HepG2 (cell line): ENCODE data around the gene CTNND2. TPM values are rescaled to one million over a fixed set of nuclear protein-coding genes. Genes with fewer than 3 reads are reported as not detected.

Experiments used
- ATAC-seq: fragments of 200-7000 bp; cut with Tn5 transposase; 3 replicates; pipeline ENCODE4 v1.9.1; 2020; ENCODE audit warnings: mild to moderate bottlenecking, moderate library complexity
- BruUV-seq: library from RNA; stranded (reverse); fragments of 400-500 nt; replicated peaks from 2 replicates; lab custom pipeline; 2021; lab: Mats Ljungman, UMichigan
- CTCF ChIA-PET: fragments of 300-600 bp; formaldehyde crosslinking; extraction: SDS; loops from one replicate; lab custom pipeline; 2021; ENCODE audit warnings: low total read pairs, inconsistent platforms, low intra/inter-chr PET ratio; lab: Yijun Ruan, JAX
- POLR2A ChIA-PET: fragments of 350-600 bp; sonication (Branson Sonifier 250); formaldehyde crosslinking; loops from one replicate; lab custom pipeline; 2020; ENCODE audit warnings: antibody characterized with exemption, inconsistent platforms; lab: Yijun Ruan, JAX
- DNase-seq: peaks from one replicate; pipeline ENCODE4 v3.0.0-alpha.2; 2015; ENCODE audit warnings: low spot score
- FAIRE-seq: peaks from 3 replicates; lab custom pipeline; 2011; peaks lifted over from hg19 to GRCh38; lab: Jason Lieb, UNC
- H2AFZ ChIP-seq: one replicate; pipeline ENCODE4 v1.6.1; 2011; ENCODE audit warnings: low read length, inconsistent platforms
- H3K27ac ChIP-seq: fragments of 300-600 bp; 3 replicates; pipeline ENCODE4 v1.8.0; 2011; ENCODE audit warnings: mixed run types, mild to moderate bottlenecking, mixed read lengths, low read length, inconsistent platforms; ENCODE audit not compliant: insufficient read depth; ENCODE audit errors: extremely low read length
- H3K27me3 ChIP-seq, 2 experiments: fragments of 200-600 bp in 1 of 2; 2 replicates in 1 of 2; 3 replicates in 1 of 2; pipeline versions ENCODE4 v1.6.0 to v1.8.0; 2011; ENCODE audit warnings: low read length in 2 of 2, mild to moderate bottlenecking in 2 of 2, moderate library complexity in 2 of 2, inconsistent platforms in 1 of 2; ENCODE audit not compliant: insufficient read depth in 2 of 2, control insufficient read depth in 1 of 2
- H3K36me3 ChIP-seq, 2 experiments: fragments of 200-600 bp in 1 of 2; replicated peaks in 1 of 2; 2 replicates in 1 of 2; 3 replicates in 1 of 2; pipeline versions ENCODE4 v1.5.1 to v1.8.0; 2011; ENCODE audit warnings: low read length in 2 of 2, inconsistent platforms in 1 of 2; ENCODE audit not compliant: insufficient read depth in 2 of 2, control insufficient read depth in 1 of 2
- H3K4me1 ChIP-seq: 2 replicates; pipeline ENCODE4 v1.5.1; 2012; ENCODE audit warnings: low read length, inconsistent platforms; ENCODE audit not compliant: insufficient read depth
- H3K4me2 ChIP-seq: 2 replicates; pipeline ENCODE4 v1.6.0; 2011; ENCODE audit warnings: low read depth, low read length, inconsistent platforms
- H3K4me3 ChIP-seq, 3 experiments: fragments of 200-600 bp in 1 of 3; sonication (generic), shearing (Covaris generic) in 1 of 3; replicated peaks in 1 of 3; 2 replicates each; pipeline ENCODE4 v1.5.1; 2011 to 2016; ENCODE audit warnings: low read length in 3 of 3, inconsistent platforms in 2 of 3, low read depth in 2 of 3, mild to moderate bottlenecking in 2 of 3, control low read depth in 1 of 3, mixed read lengths in 1 of 3; ENCODE audit not compliant: insufficient read depth in 1 of 3
- H3K79me2 ChIP-seq: one replicate; pipeline ENCODE4 v1.6.1; 2011; ENCODE audit warnings: low read length, inconsistent platforms; ENCODE audit not compliant: insufficient read depth
- H3K9ac ChIP-seq: 2 replicates; pipeline ENCODE4 v1.6.0; 2011; ENCODE audit warnings: mild to moderate bottlenecking, low read depth, low read length, inconsistent platforms; ENCODE audit not compliant: insufficient read depth
- H3K9me3 ChIP-seq: 2 replicates; pipeline ENCODE4 v1.5.1; 2012; ENCODE audit warnings: mild to moderate bottlenecking, low read length
- H4K20me1 ChIP-seq: 2 replicates; pipeline ENCODE4 v1.6.0; 2011; ENCODE audit warnings: inconsistent platforms, mild to moderate bottlenecking, low read length, moderate library complexity; ENCODE audit not compliant: insufficient read depth
- CAMTA2 ChIP-seq: sonication (generic); formaldehyde crosslinking; IDR thresholded peaks from 2 replicates; pipeline ENCODE4 v1.4.0; 2020; ENCODE audit warnings: mild to moderate bottlenecking, missing genetic modification reagents, borderline replicate concordance
- CBX5 ChIP-seq: sonication (generic); formaldehyde crosslinking; IDR thresholded peaks from 2 replicates; pipeline ENCODE4 v1.4.0; 2020; ENCODE audit warnings: missing genetic modification reagents, borderline replicate concordance
- KAT2B ChIP-seq: fragments of 150-350 bp; IDR thresholded peaks from 2 replicates; pipeline ENCODE4 v1.6.1; 2014; ENCODE audit warnings: low read depth, low read length, borderline replicate concordance
- MBNL3 ChIP-seq: fragments of 250-450 bp; sonication (Bioruptor Pico); conservative IDR thresholded peaks from 2 replicates; pipeline ENCODE4 v1.8.0; 2022; ENCODE audit warnings: mild to moderate bottlenecking, inconsistent platforms
- MEIS1 ChIP-seq: sonication (generic); formaldehyde crosslinking; IDR thresholded peaks from 2 replicates; pipeline ENCODE4 v1.9.0; 2021; ENCODE audit warnings: mild to moderate bottlenecking, missing genetic modification reagents, moderate library complexity, borderline replicate concordance
- NFIB ChIP-seq: sonication (generic); formaldehyde crosslinking; IDR thresholded peaks from 2 replicates; pipeline ENCODE4 v1.9.0; 2021; ENCODE audit warnings: missing genetic modification reagents, mild to moderate bottlenecking, borderline replicate concordance
- TOE1 ChIP-seq: sonication (generic); formaldehyde crosslinking; IDR thresholded peaks from 2 replicates; pipeline ENCODE4 v1.4.0; 2020; ENCODE audit warnings: mild to moderate bottlenecking, missing genetic modification reagents
- ZNF451 ChIP-seq: sonication (generic); formaldehyde crosslinking; IDR thresholded peaks from 2 replicates; pipeline ENCODE4 v1.5.0; 2020; ENCODE audit warnings: mild to moderate bottlenecking, missing genetic modification reagents
- ZZZ3 ChIP-seq: sonication (generic); formaldehyde crosslinking; IDR thresholded peaks from 2 replicates; pipeline ENCODE4 v1.4.0; 2020; ENCODE audit warnings: missing genetic modification reagents, mild to moderate bottlenecking, borderline replicate concordance
- WGBS: methylation state at CpG from one replicate; pipeline ENCODE4 v1.1.6; 2017; ENCODE audit warnings: low lambda C conversion rate; 5-methylcytosine and 5-hydroxymethylcytosine counted together
- in situ Hi-C: cut with HindIII; loops from 2 replicates; pipeline ENCODE4 v1.10.0; 2017; ENCODE audit warnings: low pct_unique_long_range_greater_than_20kb; ENCODE audit not compliant: extremely low pct_ligation_motif_present
- intact Hi-C: fragments of 100-400 bp; cut with micrococcal nuclease; formaldehyde crosslinking; loops from one replicate; pipeline ENCODE4 v1.10.0; 2022; ENCODE audit not compliant: unreplicated experiment
- polyA plus RNA-seq, 8 experiments: library from polyadenylated mRNA; depleted of rRNA in 3 of 8; stranded (reverse) in 7 of 8; unstranded in 1 of 8; fragments of >200 nt; fragmentation: Illumina TruSeq in 4 of 8; extraction: Trizol in 4 of 8; gene quantifications; 2 replicates each; pipeline versions ENCODE4 v1.2.1 to v1.2.3, GENCODE V29; 2011 to 2016; ENCODE audit warnings: low read depth in 4 of 8, missing spikeins in 1 of 8, mixed read lengths in 1 of 8; ENCODE audit not compliant: insufficient read depth in 1 of 8
- total RNA-seq, 5 experiments: library from RNA; depleted of rRNA; stranded (reverse); fragments of >200 nt; fragmentation: Illumina TruSeq; extraction: Trizol; gene quantifications; 2 replicates each; pipeline ENCODE4 v1.2.3, GENCODE V29; 2016; ENCODE audit warnings: low read depth in 1 of 5
- TF ChIP-seq, protein P1 (sequence below): sonication (generic); formaldehyde crosslinking; IDR thresholded peaks from 2 replicates; pipeline ENCODE4 v1.4.0; 2020; ENCODE audit warnings: missing genetic modification reagents
- TF ChIP-seq, protein P2 (sequence below): sonication (generic); formaldehyde crosslinking; IDR thresholded peaks from 2 replicates; pipeline ENCODE4 v1.8.1; 2023; ENCODE audit warnings: missing genetic modification reagents, inconsistent platforms, borderline replicate concordance

Gene CTNND2
- total and polyA plus RNA-seq, 2 of the 13 experiments (the other 11 are each of a cell fraction or from before 2014, with no cell fraction given): not detected

DNA sequence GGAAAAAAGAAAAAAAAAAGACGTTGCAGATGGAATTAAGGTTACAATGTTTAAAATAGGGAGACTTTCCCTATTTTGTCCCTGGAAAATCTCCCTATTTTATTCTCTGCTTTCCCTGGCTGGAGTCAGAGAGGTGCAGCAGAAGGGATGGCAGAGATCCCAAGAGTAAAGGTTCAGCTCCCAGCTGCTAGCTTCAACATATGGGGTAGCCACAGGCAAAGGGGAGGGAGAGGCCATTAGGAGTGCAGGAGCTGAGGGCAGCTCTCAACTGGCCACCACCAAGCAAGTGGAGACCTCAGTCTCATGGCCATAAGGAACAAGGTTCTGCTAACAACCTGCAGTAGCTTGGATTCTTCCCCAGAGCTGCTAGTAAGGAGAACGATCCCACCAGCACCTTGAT is 776.2 kb downstream of the CTNND2 start (continued):
- no peak for TF ChIP-seq MBNL3
- no peak for TF ChIP-seq NFIB (CRISPR knock-in tag)

DNA sequence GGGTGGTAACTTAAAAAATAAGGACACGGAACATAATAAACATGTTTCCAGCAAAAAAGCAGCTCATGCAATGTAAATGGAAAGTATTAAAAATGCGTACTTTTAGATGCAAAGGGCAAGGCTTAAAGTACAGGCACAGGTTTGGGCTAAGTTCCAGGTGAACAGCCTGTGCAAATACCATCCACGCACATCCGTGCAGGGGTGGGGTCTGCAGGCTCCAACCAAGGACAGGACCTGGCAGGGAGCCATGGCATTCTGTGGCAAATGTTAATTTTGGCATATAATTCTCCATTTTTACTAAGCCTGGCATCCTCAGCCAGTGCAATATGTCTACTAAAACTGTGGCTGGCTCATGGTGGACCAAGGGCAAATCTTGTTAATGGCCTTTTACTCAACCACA is 777.4 kb downstream of the CTNND2 start:
- ATAC-seq: no peak
- no peak for TF ChIP-seq CAMTA2
- TF ChIP-seq, protein P1, sequence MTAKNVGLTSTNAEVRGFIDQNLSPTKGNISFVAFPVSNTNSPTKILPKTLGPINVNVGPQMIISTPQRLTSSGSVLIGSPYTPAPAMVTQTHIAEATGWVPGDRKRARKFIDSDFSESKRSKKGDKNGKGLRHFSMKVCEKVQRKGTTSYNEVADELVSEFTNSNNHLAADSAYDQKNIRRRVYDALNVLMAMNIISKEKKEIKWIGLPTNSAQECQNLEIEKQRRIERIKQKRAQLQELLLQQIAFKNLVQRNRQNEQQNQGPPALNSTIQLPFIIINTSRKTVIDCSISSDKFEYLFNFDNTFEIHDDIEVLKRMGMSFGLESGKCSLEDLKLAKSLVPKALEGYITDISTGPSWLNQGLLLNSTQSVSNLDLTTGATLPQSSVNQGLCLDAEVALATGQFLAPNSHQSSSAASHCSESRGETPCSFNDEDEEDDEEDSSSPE: no peak
- TF ChIP-seq CBX5 (CRISPR knock-in tag): no peak
- no peak for TF ChIP-seq MEIS1 (CRISPR knock-in tag)
- no peak for TF ChIP-seq ZNF451 (CRISPR knock-in tag)
- no peak for TF ChIP-seq ZZZ3 (CRISPR knock-in tag)
- TF ChIP-seq TOE1 (CRISPR knock-in tag): no peak
- TF ChIP-seq KAT2B: no peak
- TF ChIP-seq, protein P2, sequence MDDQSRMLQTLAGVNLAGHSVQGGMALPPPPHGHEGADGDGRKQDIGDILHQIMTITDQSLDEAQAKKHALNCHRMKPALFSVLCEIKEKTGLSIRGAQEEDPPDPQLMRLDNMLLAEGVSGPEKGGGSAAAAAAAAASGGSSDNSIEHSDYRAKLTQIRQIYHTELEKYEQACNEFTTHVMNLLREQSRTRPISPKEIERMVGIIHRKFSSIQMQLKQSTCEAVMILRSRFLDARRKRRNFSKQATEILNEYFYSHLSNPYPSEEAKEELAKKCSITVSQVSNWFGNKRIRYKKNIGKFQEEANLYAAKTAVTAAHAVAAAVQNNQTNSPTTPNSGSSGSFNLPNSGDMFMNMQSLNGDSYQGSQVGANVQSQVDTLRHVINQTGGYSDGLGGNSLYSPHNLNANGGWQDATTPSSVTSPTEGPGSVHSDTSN (CRISPR knock-in tag): no peak
- no peak overlapping the region for H3K27ac ChIP-seq
- in situ Hi-C loops (no loop called here), intact Hi-C loops (no loop called here)
- no peaks in the 10 kb centered on the region for H3K36me3 ChIP-seq
- no peak for FAIRE-seq
- H3K4me3 ChIP-seq: no peak overlapping the region
- 12% methylated on average over 4 of the region's 4 CpGs for WGBS
- peaks cover 0 to 5% of the 10 kb centered on the region in 2 experiments; a peak in 2 of 5 replicates for H3K27me3 ChIP-seq
- DNase-seq: no peak
- BruUV-seq: no TSS peak
- H3K4me2 ChIP-seq: no peak overlapping the region
- H3K79me2 ChIP-seq: no peaks in the 10 kb centered on the region
- no peaks in the 10 kb centered on the region for H4K20me1 ChIP-seq
- ChIA-PET CTCF (no interaction called here), POLR2A (no interaction called here)
- no peaks in the 10 kb centered on the region for H3K4me1 ChIP-seq
- H3K9ac ChIP-seq: no peak overlapping the region
- H2AFZ ChIP-seq: no peak overlapping the region
- no peaks in the 10 kb centered on the region for H3K9me3 ChIP-seq
